SKM-1 treated with dmso at 0.1 percent for 144 hours (cell line): ENCODE results near the gene DCBLD2.
A peak's percentile ranks its signal among the peaks of the same experiment; 100 is the strongest.
"Not testable (repeated sequence)": the region's sequence is repeated elsewhere in the genome, so short reads cannot be mapped to it uniquely, and the experiment has no call there.

ENCODE experiments used
- DNase-seq: peaks from one replicate; lab custom pipeline; 2025; ENCODE audit not compliant: unreplicated experiment; lab: John Stamatoyannopoulos, UW

The DCBLD2 gene

GRCh38 chr3:98839846-98840245 lies 61.6 kb downstream of the DCBLD2 start:
- no peak for DNase-seq

DNA sequence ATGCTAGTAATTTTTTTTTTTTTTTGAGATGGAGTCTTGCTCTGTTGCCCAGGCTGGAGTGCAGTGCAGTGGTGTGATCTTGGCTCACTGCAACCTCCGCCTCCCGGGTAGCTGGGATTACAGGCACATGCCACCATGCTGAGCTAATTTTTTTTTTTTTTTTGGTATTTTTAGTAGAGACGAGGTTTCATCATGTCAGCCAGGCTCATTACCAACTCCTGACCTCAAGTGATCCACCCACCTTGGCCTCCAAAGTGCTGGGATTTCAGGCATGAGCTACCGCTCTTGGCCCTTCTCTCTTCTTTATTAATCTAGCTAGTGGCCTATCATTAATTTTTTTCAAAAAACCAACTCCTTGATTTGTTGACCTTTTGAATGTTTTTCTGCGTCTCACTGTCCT lies 70.4 kb downstream of the DCBLD2 start:
- DNase-seq, result not testable (repeated sequence)

DNA sequence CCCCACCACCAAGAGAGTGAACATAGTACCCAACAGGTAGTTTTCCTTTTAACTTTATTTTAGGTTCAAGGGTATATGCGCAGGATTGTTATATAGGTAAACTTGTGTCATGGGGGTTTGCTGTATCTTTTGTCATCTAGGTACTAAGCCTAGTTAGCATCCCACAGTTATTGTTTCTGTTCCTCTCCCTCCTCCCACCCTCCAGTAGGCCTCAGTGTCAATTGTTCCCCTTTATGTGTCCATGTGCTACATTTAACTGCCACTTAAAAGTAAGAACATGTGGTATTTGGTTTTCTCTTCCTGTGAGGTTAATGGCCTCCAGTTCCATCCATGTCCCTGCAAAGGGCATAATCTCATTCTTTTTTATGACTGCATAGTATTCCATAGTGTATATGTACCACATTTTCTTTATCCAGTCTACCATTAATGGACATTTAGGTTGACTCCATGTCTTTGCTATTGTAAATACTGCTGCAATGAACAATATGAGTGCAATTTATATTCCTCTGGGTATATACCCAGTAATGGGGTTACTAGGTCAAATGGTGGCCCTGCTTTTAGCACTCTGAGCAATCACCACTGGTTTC lies 72.2 kb downstream of the DCBLD2 start:
- no peak for DNase-seq

GRCh38 chr3:98827221-98827920 lies 74.1 kb downstream of the DCBLD2 start:
- no peak for DNase-seq

- no peak for DNase-seq
Measured at GRCh38 chr3:98826126-98826525, 75.4 kb downstream of the DCBLD2 start.

DNA sequence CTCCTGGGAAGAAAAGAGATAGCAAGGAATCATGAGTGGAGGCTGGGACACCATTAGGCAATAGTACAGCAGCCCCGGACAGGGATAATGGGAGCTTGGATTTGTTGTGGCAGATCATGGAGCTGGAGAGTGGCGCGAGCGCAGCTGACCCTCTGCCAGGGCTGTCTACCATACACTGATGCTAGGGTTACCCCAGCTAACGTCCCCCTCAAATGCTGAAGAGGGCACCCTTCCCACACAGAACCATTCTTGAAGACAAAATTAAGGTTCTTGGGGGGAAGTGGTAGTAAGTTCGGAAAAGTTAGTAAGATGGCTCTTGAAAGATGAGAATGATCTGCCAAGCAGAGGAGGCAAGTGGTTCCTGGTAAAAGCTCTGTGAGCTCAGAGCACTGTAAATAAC lies 77.2 kb downstream of the DCBLD2 start:
- DNase-seq, result no peak

- DNase-seq, result no peak
Measured at GRCh38 chr3:98823791-98824190, 77.7 kb downstream of the DCBLD2 start.

- DNase-seq, result no peak
Measured at GRCh38 chr3:98821063-98821462, 80.4 kb downstream of the DCBLD2 start.

GRCh38 chr3:98817547-98818041 lies 83.9 kb downstream of the DCBLD2 start:
- peak; percentile 43 for DNase-seq

GRCh38 chr3:98814817-98815420 lies 86.6 kb downstream of the DCBLD2 start:
- DNase-seq, result no peak

GRCh38 chr3:98812851-98813374 lies 88.6 kb downstream of the DCBLD2 start:
- peak; percentile 45 for DNase-seq

DNA sequence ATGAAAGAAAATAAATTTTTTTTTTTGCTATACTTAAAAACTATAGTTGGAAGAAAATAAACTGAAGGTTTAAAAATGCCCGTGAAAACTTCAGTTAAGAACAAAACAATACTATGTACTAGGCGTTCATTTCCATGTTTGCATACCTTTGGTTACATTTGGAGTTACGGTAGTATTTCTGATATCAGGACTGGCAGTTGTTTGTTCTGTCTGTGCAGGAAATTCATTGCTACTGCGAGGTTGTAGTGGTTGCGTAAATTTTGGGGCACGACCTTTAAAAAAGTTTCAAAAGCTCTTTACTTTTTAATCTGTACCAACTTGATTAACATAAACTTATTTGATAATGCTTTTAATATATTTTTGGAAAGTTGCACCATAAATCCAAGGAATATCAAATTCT lies 90.4 kb downstream of the DCBLD2 start:
- DNase-seq, result no peak

- DNase-seq, result peak; percentile 14
Measured at GRCh38 chr3:98809557-98809956, 91.9 kb downstream of the DCBLD2 start.

DNA sequence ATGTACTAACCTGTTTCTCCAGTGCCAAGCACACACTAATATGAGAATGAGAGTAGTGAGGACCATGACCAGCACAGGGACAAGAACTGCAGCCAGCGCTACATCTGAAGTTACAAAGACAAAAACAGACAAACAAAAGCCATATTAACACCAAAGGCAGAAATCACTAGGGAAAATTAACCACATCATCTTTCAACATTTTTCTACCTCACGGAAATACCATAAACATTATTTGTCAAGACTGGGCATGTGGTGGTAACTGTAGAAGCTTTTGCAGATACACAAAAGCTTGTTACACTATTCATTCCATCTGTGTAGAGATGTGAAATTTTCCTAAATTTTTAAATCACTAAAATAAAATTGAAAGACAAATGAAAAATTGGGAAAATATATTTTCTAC lies 93.4 kb downstream of the DCBLD2 start:
- DNase-seq, result no peak

DNA sequence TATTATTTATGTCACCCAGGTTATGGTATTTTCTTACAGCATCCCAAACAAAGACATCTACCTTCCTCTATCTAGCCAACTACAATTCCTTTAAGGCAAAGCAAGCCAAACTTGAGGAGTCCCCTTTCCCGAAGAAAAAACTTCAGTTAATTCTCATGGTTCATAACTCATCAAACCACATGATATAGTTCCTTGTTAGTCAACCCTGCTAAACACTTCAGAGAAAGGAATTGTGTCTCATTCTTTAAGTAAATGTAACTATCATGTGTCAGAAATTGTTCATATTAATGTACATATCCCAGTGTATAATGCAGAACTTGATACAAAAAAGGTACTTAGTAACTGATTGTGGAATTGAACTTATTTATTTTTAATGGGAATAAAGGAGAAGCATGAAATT lies 93.9 kb downstream of the DCBLD2 start:
- DNase-seq, result no peak

- no peak for DNase-seq
Measured at GRCh38 chr3:98807011-98807410, 94.5 kb downstream of the DCBLD2 start.

DNA sequence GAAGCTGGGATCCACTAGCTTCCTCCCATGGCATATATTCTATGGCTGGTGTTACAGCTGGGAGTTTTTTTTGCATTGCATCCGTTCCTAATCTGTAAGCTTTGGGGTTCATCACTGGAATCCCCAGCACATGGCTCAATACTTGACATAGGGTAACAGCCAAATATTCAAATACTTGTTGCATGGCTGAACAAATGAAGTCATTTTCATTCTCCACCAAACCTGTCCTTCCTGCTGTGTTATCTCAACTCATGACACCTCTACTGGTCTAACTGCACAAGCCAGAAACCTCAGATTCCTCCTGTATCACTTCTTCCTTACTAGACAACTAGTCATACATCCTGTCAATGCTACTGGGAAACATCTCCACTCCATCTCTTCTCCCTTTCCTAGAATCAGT lies 95.0 kb downstream of the DCBLD2 start:
- no peak for DNase-seq

DNA sequence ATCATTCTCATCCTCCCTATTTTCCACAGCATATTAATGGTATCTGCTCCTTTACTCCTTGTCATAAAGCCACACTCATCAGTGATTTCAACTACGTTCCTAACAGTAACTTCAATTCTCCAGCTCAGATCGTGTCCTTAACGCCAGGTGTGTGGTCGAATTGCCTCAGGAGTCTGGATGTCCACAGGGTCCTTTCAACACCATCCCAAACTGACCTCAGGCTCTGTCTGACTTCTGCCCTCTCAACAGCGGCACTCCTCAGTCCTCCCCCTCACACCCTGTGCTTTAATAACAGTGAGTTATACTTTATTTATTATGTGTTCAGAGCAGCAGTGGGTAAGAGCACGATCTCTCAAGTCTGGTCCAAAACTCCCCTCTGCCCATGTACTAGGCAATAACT lies 95.9 kb downstream of the DCBLD2 start:
- no peak for DNase-seq

GRCh38 chr3:98801043-98801747 lies 100.3 kb downstream of the DCBLD2 start:
- no peak for DNase-seq

DNA sequence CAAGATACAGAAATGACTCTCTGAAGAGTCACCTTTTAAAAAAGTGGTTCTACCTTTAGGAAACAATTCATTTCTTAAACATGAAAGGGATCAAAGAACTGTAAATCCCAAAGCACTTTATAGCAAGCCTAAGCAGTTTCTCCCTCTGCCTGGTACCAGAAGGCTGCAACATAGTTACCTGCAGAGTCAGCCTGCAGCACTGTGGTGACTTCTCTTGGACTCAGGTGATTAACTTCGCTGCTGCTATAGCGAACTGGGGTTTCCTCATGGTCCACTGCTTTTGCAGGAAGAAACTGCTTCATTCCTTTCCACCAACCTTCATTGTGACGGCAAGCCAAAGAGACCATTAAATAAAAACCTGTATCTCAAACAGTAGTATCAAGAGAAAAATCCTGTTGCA lies 101.1 kb downstream of the DCBLD2 start:
- DNase-seq, result no peak

DNA sequence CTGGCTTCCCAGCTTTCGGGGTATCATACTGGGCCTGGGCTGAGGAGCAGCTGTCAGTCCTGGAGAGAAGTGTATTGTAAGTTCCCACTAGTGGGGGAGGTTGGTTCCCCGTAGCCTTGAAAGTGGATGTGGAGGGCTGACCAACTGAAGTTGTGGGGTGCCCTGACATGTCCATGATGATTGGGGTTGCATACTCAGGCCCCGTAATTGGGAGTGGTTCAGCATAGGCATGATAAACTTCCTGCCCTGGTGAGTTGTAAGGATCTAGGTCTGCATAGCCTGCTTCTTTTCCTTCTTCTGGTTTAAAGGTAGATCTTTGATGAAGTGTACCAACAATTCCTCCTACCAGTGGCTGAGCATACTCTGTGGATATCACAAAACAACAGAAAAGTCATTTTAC lies 102.0 kb downstream of the DCBLD2 start:
- DNase-seq, result no peak

DNA sequence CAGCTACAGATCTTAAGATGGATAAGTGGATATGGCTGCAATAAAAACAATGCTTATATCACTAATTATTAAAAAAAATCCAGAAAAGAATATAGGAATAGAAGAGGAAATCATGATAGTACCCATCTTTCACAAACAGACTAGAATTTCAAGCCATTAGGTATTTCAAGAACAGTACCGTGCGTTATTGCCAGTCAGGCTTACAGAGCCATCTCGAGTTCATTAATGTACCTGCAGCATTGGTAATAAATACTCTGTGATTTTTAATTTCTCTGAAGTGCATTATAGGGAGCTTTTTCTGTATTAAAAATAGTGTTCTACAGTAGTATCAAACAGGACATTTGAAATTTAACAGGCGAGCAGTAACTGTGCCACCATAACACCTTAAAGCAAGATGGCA lies 102.7 kb downstream of the DCBLD2 start:
- DNase-seq, result no peak
